ENCODE results near the gene UMAD1.
"Not testable (repeated sequence)": the region's sequence is repeated elsewhere in the genome, so short reads cannot be mapped to it uniquely, and the experiment has no call there.

Gene UMAD1

GRCh38 chr7:7639847-7640220 is 718 bp upstream of the UMAD1 start:
- peak overlapping the region; percentile 93 for H3K4me3 Mint-ChIP-seq
- H3K4me1 Mint-ChIP-seq = peaks cover 53% of the 10 kb centered on the region
- no peaks in the 10 kb centered on the region for H3K9me3 Mint-ChIP-seq
- peaks cover 17% of the 10 kb centered on the region for H3K36me3 Mint-ChIP-seq
- H3K27ac Mint-ChIP-seq = peak overlapping the region; percentile 98
- H3K27me3 Mint-ChIP-seq = no peaks in the 10 kb centered on the region

- Mint-ChIP-seq H3K4me3 (peak overlapping the region; percentile 93), H3K27me3 (no peaks in the 10 kb centered on the region), H3K9me3 (no peaks in the 10 kb centered on the region), H3K36me3 (peaks cover 17% of the 10 kb centered on the region), H3K4me1 (peaks cover 65% of the 10 kb centered on the region), H3K27ac (peak overlapping the region; percentile 98)
Measured at GRCh38 chr7:7641129-7641663, 644 bp downstream of the UMAD1 start.

GRCh38 chr7:7642081-7642480 is 1.5 kb downstream of the UMAD1 start:
- H3K27me3 Mint-ChIP-seq = no peaks in the 10 kb centered on the region
- H3K36me3 Mint-ChIP-seq = peaks cover 19% of the 10 kb centered on the region
- H3K4me1 Mint-ChIP-seq = peaks cover 69% of the 10 kb centered on the region
- H3K9me3 Mint-ChIP-seq = no peaks in the 10 kb centered on the region
- H3K4me3 Mint-ChIP-seq = peak overlapping the region; percentile 93
- H3K27ac Mint-ChIP-seq = no peak overlapping the region

GRCh38 chr7:7647495-7648036 is 7.0 kb downstream of the UMAD1 start:
- Mint-ChIP-seq H3K36me3 (peaks cover 19% of the 10 kb centered on the region), H3K9me3 (no peaks in the 10 kb centered on the region), H3K4me1 (peaks cover 81% of the 10 kb centered on the region), H3K27ac (no peak overlapping the region), H3K27me3 (no peaks in the 10 kb centered on the region), H3K4me3 (no peak overlapping the region)

GRCh38 chr7:7650682-7651206 is 10.2 kb downstream of the UMAD1 start:
- peaks cover 76% of the 10 kb centered on the region for H3K4me1 Mint-ChIP-seq
- H3K27me3 Mint-ChIP-seq = no peaks in the 10 kb centered on the region
- peaks cover 10% of the 10 kb centered on the region for H3K36me3 Mint-ChIP-seq
- no peaks in the 10 kb centered on the region for H3K9me3 Mint-ChIP-seq
- H3K27ac Mint-ChIP-seq = no peak overlapping the region
- no peak overlapping the region for H3K4me3 Mint-ChIP-seq

- no peaks in the 10 kb centered on the region for H3K9me3 Mint-ChIP-seq
- no peaks in the 10 kb centered on the region for H3K27me3 Mint-ChIP-seq
- peaks cover 71% of the 10 kb centered on the region for H3K4me1 Mint-ChIP-seq
- no peak overlapping the region for H3K27ac Mint-ChIP-seq
- peaks cover 12% of the 10 kb centered on the region for H3K36me3 Mint-ChIP-seq
- no peak overlapping the region for H3K4me3 Mint-ChIP-seq
Measured at GRCh38 chr7:7651479-7651878, 10.9 kb downstream of the UMAD1 start.

GRCh38 chr7:7652798-7653540 is 12.4 kb downstream of the UMAD1 start:
- Mint-ChIP-seq H3K4me3 (no peak overlapping the region), H3K27ac (no peak overlapping the region)

GRCh38 chr7:7653593-7654187 is 13.1 kb downstream of the UMAD1 start:
- H3K27me3 Mint-ChIP-seq = no peaks in the 10 kb centered on the region
- no peaks in the 10 kb centered on the region for H3K9me3 Mint-ChIP-seq
- no peak overlapping the region for H3K27ac Mint-ChIP-seq
- H3K4me1 Mint-ChIP-seq = peaks cover 75% of the 10 kb centered on the region
- H3K4me3 Mint-ChIP-seq = no peak overlapping the region
- peaks cover 22% of the 10 kb centered on the region for H3K36me3 Mint-ChIP-seq

More at GRCh38 chr7:7652798-7653540, 12.4 kb downstream of the UMAD1 start:
- Mint-ChIP-seq H3K4me1 (peaks cover 70% of the 10 kb centered on the region), H3K9me3 (no peaks in the 10 kb centered on the region), H3K27me3 (no peaks in the 10 kb centered on the region), H3K36me3 (peaks cover 16% of the 10 kb centered on the region)

GRCh38 chr7:7654964-7655715 is 14.6 kb downstream of the UMAD1 start:
- peaks cover 7% of the 10 kb centered on the region for H3K9me3 Mint-ChIP-seq
- peaks cover 77% of the 10 kb centered on the region for H3K4me1 Mint-ChIP-seq
- H3K27ac Mint-ChIP-seq = no peak overlapping the region

GRCh38 chr7:7656459-7656858 is 15.9 kb downstream of the UMAD1 start:
- H3K9me3 Mint-ChIP-seq, H3K4me3 Mint-ChIP-seq, H3K27me3 Mint-ChIP-seq, H3K27ac Mint-ChIP-seq: not testable (repeated sequence)
- peaks cover 36% of the 10 kb centered on the region for H3K36me3 Mint-ChIP-seq
- peaks cover 77% of the 10 kb centered on the region for H3K4me1 Mint-ChIP-seq

More at GRCh38 chr7:7654964-7655715, 14.6 kb downstream of the UMAD1 start:
- peaks cover 31% of the 10 kb centered on the region for H3K36me3 Mint-ChIP-seq
- no peak overlapping the region for H3K4me3 Mint-ChIP-seq
- H3K27me3 Mint-ChIP-seq = no peaks in the 10 kb centered on the region

GRCh38 chr7:7662527-7662926 is 22.0 kb downstream of the UMAD1 start:
- Mint-ChIP-seq H3K27me3 (no peaks in the 10 kb centered on the region), H3K9me3 (peaks cover 7% of the 10 kb centered on the region), H3K4me1 (peaks cover 53% of the 10 kb centered on the region), H3K36me3 (peaks cover 26% of the 10 kb centered on the region), H3K27ac (no peak overlapping the region), H3K4me3 (no peak overlapping the region)

GRCh38 chr7:7664291-7664690 is 23.7 kb downstream of the UMAD1 start:
- Mint-ChIP-seq H3K4me1 (peaks cover 50% of the 10 kb centered on the region), H3K27ac (no peak overlapping the region), H3K27me3 (no peaks in the 10 kb centered on the region), H3K4me3 (no peak overlapping the region), H3K36me3 (peaks cover 18% of the 10 kb centered on the region), H3K9me3 (peaks cover 3% of the 10 kb centered on the region)

- Mint-ChIP-seq H3K27ac (no peak overlapping the region), H3K4me1 (peaks cover 50% of the 10 kb centered on the region), H3K27me3 (no peaks in the 10 kb centered on the region), H3K4me3 (no peak overlapping the region), H3K36me3 (peaks cover 13% of the 10 kb centered on the region), H3K9me3 (no peaks in the 10 kb centered on the region)
Measured at GRCh38 chr7:7665031-7665430, 24.5 kb downstream of the UMAD1 start.

GRCh38 chr7:7667187-7667586 is 26.6 kb downstream of the UMAD1 start:
- no peak overlapping the region for H3K27ac Mint-ChIP-seq
- peaks cover 13% of the 10 kb centered on the region for H3K36me3 Mint-ChIP-seq
- H3K27me3 Mint-ChIP-seq = no peaks in the 10 kb centered on the region
- no peaks in the 10 kb centered on the region for H3K9me3 Mint-ChIP-seq
- no peak overlapping the region for H3K4me3 Mint-ChIP-seq
- H3K4me1 Mint-ChIP-seq = peaks cover 56% of the 10 kb centered on the region

- H3K36me3 Mint-ChIP-seq = peaks cover 23% of the 10 kb centered on the region
- peaks cover 64% of the 10 kb centered on the region for H3K4me1 Mint-ChIP-seq
- no peaks in the 10 kb centered on the region for H3K27me3 Mint-ChIP-seq
- no peaks in the 10 kb centered on the region for H3K9me3 Mint-ChIP-seq
- peak overlapping the region; percentile 24 for H3K27ac Mint-ChIP-seq
- no peak overlapping the region for H3K4me3 Mint-ChIP-seq
Measured at GRCh38 chr7:7668706-7669105, 28.2 kb downstream of the UMAD1 start.
